Psoas muscle (tissue), 8 donors: ENCODE data around the gene ADCK1. TPM values are rescaled to one million over a fixed set of nuclear protein-coding genes. Genes with fewer than 3 reads are reported as not detected.

Experiments
- ATAC-seq, 4 donors: fragments of 200-7000 bp; cut with Tn5 transposase; one replicate each; pipeline ENCODE4 v1.9.1; 2020; ENCODE audit warnings: moderate library complexity in 3 of 4, mild to moderate bottlenecking in 2 of 4
- DNase-seq, 2 donors: peaks; one replicate each; pipeline ENCODE4 v3.0.0-alpha.2; 2020
- H3K27ac ChIP-seq: fragments of 200-600 bp; one replicate; pipeline ENCODE4 v1.8.0; 2022
- H3K27me3 ChIP-seq, 3 donors: fragments of 200-600 bp in 1 of 3; one replicate each; pipeline versions ENCODE4 v1.6.1 to v1.8.0; 2013 to 2022; ENCODE audit warnings: low read length in 2 of 3, mild to moderate bottlenecking in 2 of 3, moderate library complexity in 1 of 3; ENCODE audit not compliant: insufficient read depth in 3 of 3
- H3K36me3 ChIP-seq, 2 donors: fragments of 200-600 bp in 1 of 2; one replicate each; pipeline versions ENCODE4 v1.6.1 to v1.8.0; 2013 to 2022; ENCODE audit warnings: low read depth in 1 of 2, mild to moderate bottlenecking in 1 of 2, moderate library complexity in 1 of 2; ENCODE audit not compliant: insufficient read depth in 1 of 2
- H3K4me1 ChIP-seq: fragments of 200-600 bp; one replicate; pipeline ENCODE4 v1.8.0; 2022
- H3K4me3 ChIP-seq: fragments of 200-600 bp; one replicate; pipeline ENCODE4 v1.8.0; 2022; ENCODE audit warnings: mild to moderate bottlenecking
- H3K9me3 ChIP-seq: fragments of 200-600 bp; one replicate; pipeline ENCODE4 v1.8.0; 2022
- WGBS, 3 donors: extraction: QIAGEN DNeasy Blood & Tissue Kit; methylation state at CpG; one replicate each; pipeline versions ENCODE4 v1.1.6 to v1.1.7; 2013; 5-methylcytosine and 5-hydroxymethylcytosine counted together
- intact Hi-C, 2 donors: fragments of 100-400 bp; cut with DNase I; formaldehyde crosslinking; loops; one replicate each; pipeline versions ENCODE4 v1.11.0 to v1.14.2; 2022
- polyA plus RNA-seq, 3 donors: library from polyadenylated mRNA; stranded (reverse); fragments of 200-250 nt; gene quantifications; one replicate each; pipeline ENCODE4 v1.2.3, GENCODE V29; 2013
- total RNA-seq, 4 donors: library from RNA; stranded (reverse); fragmentation: NEBNext Ultra II Directional in 2 of 4; extraction: Animal tissue kit (Norgen Biotek cat#: 25700) in 2 of 4; gene quantifications; one replicate each; pipeline versions ENCODE4 v1.2.1 to v1.2.4, GENCODE V29; 2021 to 2023
- TF ChIP-seq, protein P1 (sequence below): fragments of 200-600 bp; IDR thresholded peaks from one replicate; pipeline ENCODE4 v1.8.0; 2022; ENCODE audit warnings: antibody characterized with exemption
- donor health status: healthy with polysubstance abuse.
- donor health status: DM: no; HTN: no; CAD: no; lungs with moderate emphysema.
- donor health status: Bipolar disorder and iron deficiency.
- donor health status: healthy.
- donor health status: DM: yes; HTN: yes; CAD: no.
- donor health status: DM: no; HTN: no; CAD: no.
- donor health status: DM: no; HTN: no; CAD: no.
- donor health status: DM: yes; HTN: yes; CAD: no.

Gene ADCK1
- total and polyA plus RNA-seq, 7 donors = 3.8 to 9.1 (median 6.6) TPM

DNA sequence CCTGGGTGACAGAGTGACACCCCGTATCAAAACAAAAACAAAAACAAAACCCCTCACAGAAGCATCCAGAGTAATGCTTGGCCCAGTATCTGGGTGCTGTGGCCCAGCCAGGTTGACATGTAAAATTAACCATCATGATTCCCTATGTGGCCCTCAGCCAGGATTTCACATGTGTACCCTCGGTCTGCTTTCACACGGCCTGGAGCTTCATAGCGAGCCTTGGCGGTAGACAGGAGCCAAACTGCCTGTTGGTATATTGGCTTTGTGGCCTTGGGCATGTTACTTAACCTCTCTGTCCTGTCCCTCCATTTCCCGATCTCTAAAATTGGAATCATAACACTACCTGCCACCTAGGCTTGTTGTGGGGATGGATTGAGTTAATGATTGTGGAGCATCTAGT lies 65.5 kb downstream of the ADCK1 start:
- TF ChIP-seq, protein P1, sequence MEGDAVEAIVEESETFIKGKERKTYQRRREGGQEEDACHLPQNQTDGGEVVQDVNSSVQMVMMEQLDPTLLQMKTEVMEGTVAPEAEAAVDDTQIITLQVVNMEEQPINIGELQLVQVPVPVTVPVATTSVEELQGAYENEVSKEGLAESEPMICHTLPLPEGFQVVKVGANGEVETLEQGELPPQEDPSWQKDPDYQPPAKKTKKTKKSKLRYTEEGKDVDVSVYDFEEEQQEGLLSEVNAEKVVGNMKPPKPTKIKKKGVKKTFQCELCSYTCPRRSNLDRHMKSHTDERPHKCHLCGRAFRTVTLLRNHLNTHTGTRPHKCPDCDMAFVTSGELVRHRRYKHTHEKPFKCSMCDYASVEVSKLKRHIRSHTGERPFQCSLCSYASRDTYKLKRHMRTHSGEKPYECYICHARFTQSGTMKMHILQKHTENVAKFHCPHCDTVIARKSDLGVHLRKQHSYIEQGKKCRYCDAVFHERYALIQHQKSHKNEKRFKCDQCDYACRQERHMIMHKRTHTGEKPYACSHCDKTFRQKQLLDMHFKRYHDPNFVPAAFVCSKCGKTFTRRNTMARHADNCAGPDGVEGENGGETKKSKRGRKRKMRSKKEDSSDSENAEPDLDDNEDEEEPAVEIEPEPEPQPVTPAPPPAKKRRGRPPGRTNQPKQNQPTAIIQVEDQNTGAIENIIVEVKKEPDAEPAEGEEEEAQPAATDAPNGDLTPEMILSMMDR = no peak

DNA sequence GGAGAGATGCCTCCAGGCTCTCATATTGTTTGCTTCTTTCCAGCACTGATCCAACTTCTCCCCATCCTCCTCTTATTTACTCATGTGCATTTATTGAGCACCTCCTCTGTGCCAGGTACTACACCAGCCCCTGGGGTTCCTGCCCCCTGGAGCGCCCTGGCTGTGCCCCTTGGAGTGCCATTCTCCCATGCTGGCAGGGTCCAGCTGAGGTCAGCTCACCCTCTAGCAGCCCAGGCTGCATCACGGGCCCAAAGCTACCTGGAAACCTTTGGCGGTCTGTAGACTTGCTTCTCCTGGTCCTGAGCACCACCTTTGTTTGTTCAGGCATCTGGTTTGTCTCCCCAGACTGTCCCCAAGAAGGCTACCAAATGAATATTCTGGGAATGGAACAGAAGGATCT lies 67.0 kb downstream of the ADCK1 start:
- H3K4me3 ChIP-seq = no peak overlapping the region
- TF ChIP-seq, protein P1 = no peak
- no peak for ATAC-seq
- 96 to 98% (median 97%) methylated on average over 3 of the region's 3 CpGs for WGBS, 3 donors
- H3K27me3 ChIP-seq = no peaks in the 10 kb centered on the region
- peak in 1 of 2 donors; percentile 29 for DNase-seq
- peaks cover 5% of the 10 kb centered on the region for H3K4me1 ChIP-seq
- intact Hi-C loops = loop anchor here in 1 of 2 donors (10.0 kb wide), 1 partner anchor 828 kb away; no protein-coding TSS in a partner anchor
- H3K9me3 ChIP-seq = no peaks in the 10 kb centered on the region
- H3K27ac ChIP-seq = no peak overlapping the region
- no peaks in the 10 kb centered on the region for H3K36me3 ChIP-seq

More for the DNA sequence above, 65.5 kb downstream of the ADCK1 start:
- 93 to 96% (median 94%) methylated on average over 6 of the region's 6 CpGs for WGBS, 3 donors
- DNase-seq (peak in 1 of 2 donors; percentile 24), ATAC-seq (no peak)
- Histone ChIP-seq H3K4me3 (no peak overlapping the region), H3K9me3 (no peaks in the 10 kb centered on the region), H3K4me1 (peaks cover 5% of the 10 kb centered on the region), H3K27me3 (no peaks in the 10 kb centered on the region), H3K27ac (no peak overlapping the region), H3K36me3 (no peaks in the 10 kb centered on the region)
- intact Hi-C loops = loop anchor here in 1 of 2 donors (10.0 kb wide), 1 partner anchor 829 kb away; no protein-coding TSS in a partner anchor

- no peak overlapping the region for H3K27ac ChIP-seq
- WGBS, 3 donors = 70 to 82% (median 73%) methylated on average over 7 of the region's 7 CpGs
These were observed 67.6 kb downstream of the ADCK1 start for GRCh38 chr14:77867476-77867875.

GRCh38 chr14:77868552-77869285 lies 68.8 kb downstream of the ADCK1 start:
- no peaks in the 10 kb centered on the region for H3K9me3 ChIP-seq
- 72 to 84% (median 72%) methylated on average over 13 of the region's 13 CpGs for WGBS, 3 donors
- no peak overlapping the region for H3K27ac ChIP-seq
- H3K27me3 ChIP-seq = no peaks in the 10 kb centered on the region
- H3K4me1 ChIP-seq = peaks cover 5% of the 10 kb centered on the region
- TF ChIP-seq, protein P1 = no peak
- intact Hi-C loops = loop anchor here in 1 of 2 donors (10.0 kb wide), 1 partner anchor 826 kb away; no protein-coding TSS in a partner anchor
- H3K4me3 ChIP-seq = no peak overlapping the region
- DNase-seq = peak in 1 of 2 donors; percentile 11
- H3K36me3 ChIP-seq = no peaks in the 10 kb centered on the region
- peak in 2 of 4 donors; percentile 50 to 68 for ATAC-seq

More at GRCh38 chr14:77867476-77867875, 67.6 kb downstream of the ADCK1 start:
- Histone ChIP-seq H3K4me3 (no peak overlapping the region), H3K27me3 (no peaks in the 10 kb centered on the region), H3K36me3 (no peaks in the 10 kb centered on the region), H3K4me1 (peaks cover 5% of the 10 kb centered on the region), H3K9me3 (no peaks in the 10 kb centered on the region)
- TF ChIP-seq, protein P1 = no peak
- intact Hi-C loops = loop anchor here in 1 of 2 donors (10.0 kb wide), 1 partner anchor 827 kb away; no protein-coding TSS in a partner anchor
- ATAC-seq = no peak
- DNase-seq = peak in 1 of 2 donors; percentile 32
